ENCODE data around the gene FAM151B. TPM values are rescaled to one million over a fixed set of nuclear protein-coding genes. Genes with fewer than 3 reads are reported as not detected.

Gene FAM151B
- polyA plus RNA-seq, 1 experiment: 2.6 TPM

DNA sequence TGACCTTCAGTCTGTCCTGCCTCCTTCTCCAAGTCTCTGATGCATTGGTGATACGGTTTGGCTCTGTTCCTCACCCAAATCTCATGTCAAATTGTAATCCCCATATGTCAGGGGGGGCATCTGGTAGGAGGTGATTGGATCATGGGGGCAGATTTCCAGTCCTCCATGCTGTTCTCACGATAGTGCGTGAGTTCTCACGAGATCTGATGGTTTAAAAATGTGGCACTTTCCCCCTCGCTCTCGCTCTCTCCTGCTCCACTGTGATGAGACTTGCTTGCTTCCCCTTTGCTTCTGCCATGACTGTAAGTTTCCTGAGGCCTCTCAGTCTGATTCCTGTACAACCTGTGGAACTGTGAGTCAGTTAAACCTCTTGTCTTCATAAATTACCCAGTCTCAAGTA lies 96.9 kb downstream of the FAM151B start:
- ChIA-PET POLR2A (interaction anchor here (0.7 kb wide), 1 partner anchor 267 kb away, joined by 4 read pairs; no protein-coding TSS in a partner anchor), CTCF (no interaction called here)
- Histone ChIP-seq H3K27me3 (ENCODE audit: control insufficient read depth, insufficient read depth, low read length) (0 out of 2 replicates have a peak, but pooled peaks cover 2% of the 10 kb centered on the region), H3K4me3 (ENCODE audit: low read depth, low read length) (no peak overlapping the region), H3K36me3 (ENCODE audit: control insufficient read depth, insufficient read depth, low read length) (no peaks in the 10 kb centered on the region)
- TF ChIP-seq, protein P1, sequence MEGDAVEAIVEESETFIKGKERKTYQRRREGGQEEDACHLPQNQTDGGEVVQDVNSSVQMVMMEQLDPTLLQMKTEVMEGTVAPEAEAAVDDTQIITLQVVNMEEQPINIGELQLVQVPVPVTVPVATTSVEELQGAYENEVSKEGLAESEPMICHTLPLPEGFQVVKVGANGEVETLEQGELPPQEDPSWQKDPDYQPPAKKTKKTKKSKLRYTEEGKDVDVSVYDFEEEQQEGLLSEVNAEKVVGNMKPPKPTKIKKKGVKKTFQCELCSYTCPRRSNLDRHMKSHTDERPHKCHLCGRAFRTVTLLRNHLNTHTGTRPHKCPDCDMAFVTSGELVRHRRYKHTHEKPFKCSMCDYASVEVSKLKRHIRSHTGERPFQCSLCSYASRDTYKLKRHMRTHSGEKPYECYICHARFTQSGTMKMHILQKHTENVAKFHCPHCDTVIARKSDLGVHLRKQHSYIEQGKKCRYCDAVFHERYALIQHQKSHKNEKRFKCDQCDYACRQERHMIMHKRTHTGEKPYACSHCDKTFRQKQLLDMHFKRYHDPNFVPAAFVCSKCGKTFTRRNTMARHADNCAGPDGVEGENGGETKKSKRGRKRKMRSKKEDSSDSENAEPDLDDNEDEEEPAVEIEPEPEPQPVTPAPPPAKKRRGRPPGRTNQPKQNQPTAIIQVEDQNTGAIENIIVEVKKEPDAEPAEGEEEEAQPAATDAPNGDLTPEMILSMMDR (IDR thresholded peaks at IDR 0.05; ENCODE audit: insufficient read depth, low read depth, low read length): no peak
- no peak for DNase-seq (ENCODE audit: low read depth)

GRCh38 chr5:80588858-80589540 lies 101.1 kb downstream of the FAM151B start:
- Histone ChIP-seq H3K27me3 (ENCODE audit: control insufficient read depth, insufficient read depth, low read length) (0 out of 2 replicates have a peak, but pooled peaks cover 2% of the 10 kb centered on the region), H3K4me3 (ENCODE audit: low read depth, low read length) (no peak overlapping the region), H3K36me3 (ENCODE audit: control insufficient read depth, insufficient read depth, low read length) (no peaks in the 10 kb centered on the region)
- CTCF ChIA-PET: interaction anchor here (0.6 kb wide), 1 partner anchor 60 kb away, joined by 3 read pairs; no protein-coding TSS in a partner anchor
- POLR2A ChIA-PET: interaction anchor here (0.5 kb wide), 1 partner anchor 386 kb away, joined by 6 read pairs; no protein-coding TSS in a partner anchor
- TF ChIP-seq, protein P1 (IDR thresholded peaks at IDR 0.05; ENCODE audit: insufficient read depth, low read depth, low read length): no peak
- DNase-seq (ENCODE audit: low read depth): no peak

DNA sequence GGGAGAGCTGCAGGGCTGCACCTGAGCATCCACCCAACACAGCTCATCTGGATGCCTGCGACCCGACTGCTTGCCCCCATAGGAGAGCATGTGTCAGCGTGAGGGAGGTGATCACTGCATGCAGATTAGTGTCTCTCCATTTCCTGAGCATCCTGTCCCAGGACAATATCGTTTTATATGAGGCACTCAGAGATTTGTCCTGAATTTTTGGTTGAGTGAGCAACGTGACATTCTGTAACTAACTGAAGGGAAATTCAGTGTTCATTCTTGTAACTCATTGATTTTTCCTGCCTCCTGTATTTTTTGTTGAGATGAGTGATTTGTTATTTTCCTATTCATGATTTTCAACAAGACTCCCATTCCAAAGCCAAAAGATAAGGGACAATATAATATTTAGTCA lies 102.9 kb downstream of the FAM151B start:
- ChIA-PET POLR2A (no interaction called here), CTCF (no interaction called here)
- Histone ChIP-seq H3K4me3 (ENCODE audit: low read depth, low read length) (no peak overlapping the region), H3K36me3 (ENCODE audit: control insufficient read depth, insufficient read depth, low read length) (no peaks in the 10 kb centered on the region), H3K27me3 (ENCODE audit: control insufficient read depth, insufficient read depth, low read length) (no peaks in the 10 kb centered on the region)
- TF ChIP-seq, protein P1 (IDR thresholded peaks at IDR 0.05; ENCODE audit: insufficient read depth, low read depth, low read length): no peak
- no peak for DNase-seq (ENCODE audit: low read depth)

DNA sequence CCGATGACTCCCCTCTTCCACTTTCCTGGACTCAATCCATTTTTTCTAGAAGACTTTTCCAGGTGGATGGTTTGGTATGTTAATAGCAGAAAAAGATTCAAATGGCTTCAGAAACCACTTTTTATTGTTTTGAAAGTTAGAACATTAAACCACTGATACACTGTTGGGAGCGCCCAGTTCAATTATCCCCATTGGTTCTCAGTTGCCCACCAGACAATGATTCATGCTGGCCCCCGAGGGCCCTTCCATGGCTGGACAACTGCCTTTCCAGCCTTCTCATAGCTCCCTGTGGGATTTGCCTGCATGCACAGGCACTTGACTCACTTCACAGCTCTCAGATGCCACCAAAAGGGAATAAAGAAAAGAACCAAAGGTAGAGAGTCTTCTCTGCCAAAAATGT lies 103.5 kb downstream of the FAM151B start:
- H3K36me3 ChIP-seq (ENCODE audit: control insufficient read depth, insufficient read depth, low read length): no peaks in the 10 kb centered on the region
- H3K4me3 ChIP-seq (ENCODE audit: low read depth, low read length): no peak overlapping the region
- TF ChIP-seq, protein P1 (IDR thresholded peaks at IDR 0.05; ENCODE audit: insufficient read depth, low read depth, low read length): no peak
- no peak for DNase-seq (ENCODE audit: low read depth)
- CTCF ChIA-PET: interaction anchor here (0.6 kb wide), 1 partner anchor 20 kb away, joined by 3 read pairs; no protein-coding TSS in a partner anchor
- no peaks in the 10 kb centered on the region for H3K27me3 ChIP-seq (ENCODE audit: control insufficient read depth, insufficient read depth, low read length)
- POLR2A ChIA-PET: no interaction called here

GRCh38 chr5:80592105-80592504 lies 104.2 kb downstream of the FAM151B start:
- Histone ChIP-seq H3K27me3 (ENCODE audit: control insufficient read depth, insufficient read depth, low read length) (no peaks in the 10 kb centered on the region), H3K4me3 (ENCODE audit: low read depth, low read length) (no peak overlapping the region), H3K36me3 (ENCODE audit: control insufficient read depth, insufficient read depth, low read length) (no peaks in the 10 kb centered on the region)
- DNase-seq (ENCODE audit: low read depth): no peak
- ChIA-PET CTCF (interaction anchor here (0.6 kb wide), 1 partner anchor 19 kb away, joined by 3 read pairs; no protein-coding TSS in a partner anchor), POLR2A (no interaction called here)
- TF ChIP-seq, protein P1 (IDR thresholded peaks at IDR 0.05; ENCODE audit: insufficient read depth, low read depth, low read length): no peak

Other genes starting within 250 kb of the FAM151B start
- gene SERINC5, start 232.1 kb upstream of the FAM151B start, polyA plus RNA-seq (2011; rRNA removed): 11.0 and 12.9 TPM in 2 replicates
- not detected in 2 replicates for gene SPZ1, start 168.1 kb upstream of the FAM151B start, polyA plus RNA-seq (2011; rRNA removed)
- gene ZFYVE16, start 80.0 kb upstream of the FAM151B start, polyA plus RNA-seq (2011; rRNA removed): 4.9 and 10.1 TPM in 2 replicates
- gene ANKRD34B, start 82.2 kb downstream of the FAM151B start, polyA plus RNA-seq (2011; rRNA removed): not detected in 2 replicates
- 4.0 and 6.5 TPM in 2 replicates for gene MSH3, start 166.6 kb downstream of the FAM151B start, polyA plus RNA-seq (2011; rRNA removed)
- 15.7 and 20.4 TPM in 2 replicates for gene DHFR, start 166.9 kb downstream of the FAM151B start, polyA plus RNA-seq (2011; rRNA removed)

All from BJ (cell line).